OCI-LY7 (cell line): ENCODE measurements around the gene PRADC1. TPM values are rescaled to one million over a fixed set of nuclear protein-coding genes. Genes with fewer than 3 reads are reported as not detected.
A peak's percentile ranks its signal among the peaks of the same experiment; 100 is the strongest.

ENCODE experiments used
- BruUV-seq: library from RNA; stranded (reverse); fragments of 400-500 nt; replicated peaks from 2 replicates; lab custom pipeline; 2021; lab: Mats Ljungman, UMichigan
- CTCF ChIA-PET: fragments of 300-600 bp; sonication (Branson Sonifier 250); formaldehyde crosslinking; loops from one replicate; lab custom pipeline; 2022; ENCODE audit warnings: antibody characterized with exemption; ENCODE audit not compliant: unreplicated experiment; lab: Charles Lee
- POLR2A ChIA-PET: fragments of 300-600 bp; sonication (Branson Sonifier 250); formaldehyde crosslinking; loops from one replicate; lab custom pipeline; 2022; ENCODE audit warnings: antibody characterized with exemption; lab: Charles Lee
- DNase-seq: peaks from one replicate; pipeline ENCODE4 v3.0.0-alpha.2; 2015; ENCODE audit warnings: low spot score
- H2AFZ ChIP-seq: fragments of 200-600 bp; sonication (generic), shearing (Covaris generic); 2 replicates; pipeline ENCODE4 v1.6.1; 2014; ENCODE audit warnings: mild to moderate bottlenecking, antibody characterized with exemption, low read length, moderate library complexity
- H3K27ac ChIP-seq: fragments of 200-600 bp; sonication (generic); 2 replicates; pipeline ENCODE4 v1.5.1; 2014; ENCODE audit warnings: mixed run types, low read depth, mild to moderate bottlenecking, moderate library complexity, low read length, inconsistent platforms; ENCODE audit not compliant: poor library complexity, severe bottlenecking
- H3K36me3 ChIP-seq: fragments of 200-600 bp; sonication (generic); 2 replicates; pipeline ENCODE4 v1.6.1; 2014; ENCODE audit warnings: mild to moderate bottlenecking, antibody characterized with exemption, low read length, moderate library complexity, mixed read lengths; ENCODE audit not compliant: insufficient read depth
- H3K4me1 ChIP-seq: fragments of 200-600 bp; sonication (generic); 2 replicates; pipeline ENCODE4 v1.5.1; 2014; ENCODE audit warnings: mild to moderate bottlenecking, low read length; ENCODE audit not compliant: insufficient read depth, poor library complexity, severe bottlenecking
- H3K4me2 ChIP-seq: fragments of 200-600 bp; sonication (generic); 2 replicates; pipeline ENCODE4 v1.6.1; 2014; ENCODE audit warnings: mild to moderate bottlenecking, low read length
- H3K4me3 ChIP-seq: fragments of 200-600 bp; sonication (generic); 2 replicates; pipeline ENCODE4 v1.5.1; 2014; ENCODE audit warnings: mild to moderate bottlenecking, low read depth, low read length; ENCODE audit not compliant: poor library complexity, severe bottlenecking
- H3K79me2 ChIP-seq: fragments of 200-600 bp; sonication (generic); 2 replicates; pipeline ENCODE4 v1.6.1; 2016; ENCODE audit warnings: low read depth, mild to moderate bottlenecking, low read length, moderate library complexity, mixed read lengths; ENCODE audit not compliant: insufficient read depth
- H3K9me2 ChIP-seq: fragments of 200-600 bp; sonication (generic); 2 replicates; pipeline ENCODE4 v1.6.1; 2016; ENCODE audit warnings: mild to moderate bottlenecking, low read length, mixed read lengths; ENCODE audit not compliant: insufficient read depth
- H3K9me3 ChIP-seq: fragments of 200-600 bp; sonication (generic); 2 replicates; pipeline ENCODE4 v1.6.1; 2014; ENCODE audit warnings: mild to moderate bottlenecking, mixed run types, low read length, mixed read lengths
- H4K20me1 ChIP-seq: fragments of 200-600 bp; sonication (generic); 2 replicates; pipeline ENCODE4 v1.6.1; 2014; ENCODE audit warnings: mild to moderate bottlenecking, antibody characterized with exemption, low read length, moderate library complexity, mixed read lengths; ENCODE audit not compliant: insufficient read depth
- EZH2phosphoT487 ChIP-seq: fragments of 200-600 bp; sonication (generic); IDR thresholded peaks from 2 replicates; pipeline ENCODE4 v1.6.1; 2018; ENCODE audit warnings: low read depth, borderline replicate concordance, mild to moderate bottlenecking, mixed run types, antibody characterized with exemption, low read length, moderate library complexity, mixed read lengths
- intact Hi-C: fragments of 100-400 bp; cut with micrococcal nuclease; formaldehyde crosslinking; loops from one replicate; pipeline ENCODE4 v1.10.0; 2022; ENCODE audit not compliant: unreplicated experiment
- total RNA-seq, 2 experiments: library from RNA; depleted of rRNA in 1 of 2; stranded (reverse); fragments of >200 nt in 1 of 2; shearing (Covaris generic) in 1 of 2; gene quantifications; 2 replicates each; pipeline ENCODE4 v1.2.3, GENCODE V29; 2014 to 2022
- TF ChIP-seq, protein P1 (sequence below): fragments of 200-600 bp; sonication (generic); conservative IDR thresholded peaks from 2 replicates; pipeline ENCODE4 v1.5.1; 2014; ENCODE audit warnings: mild to moderate bottlenecking, antibody characterized with exemption, low read length, moderate library complexity, mixed read lengths

Gene PRADC1
- total RNA-seq, 2 experiments from 2014 or later, result 23.0 to 25.9 TPM

DNA sequence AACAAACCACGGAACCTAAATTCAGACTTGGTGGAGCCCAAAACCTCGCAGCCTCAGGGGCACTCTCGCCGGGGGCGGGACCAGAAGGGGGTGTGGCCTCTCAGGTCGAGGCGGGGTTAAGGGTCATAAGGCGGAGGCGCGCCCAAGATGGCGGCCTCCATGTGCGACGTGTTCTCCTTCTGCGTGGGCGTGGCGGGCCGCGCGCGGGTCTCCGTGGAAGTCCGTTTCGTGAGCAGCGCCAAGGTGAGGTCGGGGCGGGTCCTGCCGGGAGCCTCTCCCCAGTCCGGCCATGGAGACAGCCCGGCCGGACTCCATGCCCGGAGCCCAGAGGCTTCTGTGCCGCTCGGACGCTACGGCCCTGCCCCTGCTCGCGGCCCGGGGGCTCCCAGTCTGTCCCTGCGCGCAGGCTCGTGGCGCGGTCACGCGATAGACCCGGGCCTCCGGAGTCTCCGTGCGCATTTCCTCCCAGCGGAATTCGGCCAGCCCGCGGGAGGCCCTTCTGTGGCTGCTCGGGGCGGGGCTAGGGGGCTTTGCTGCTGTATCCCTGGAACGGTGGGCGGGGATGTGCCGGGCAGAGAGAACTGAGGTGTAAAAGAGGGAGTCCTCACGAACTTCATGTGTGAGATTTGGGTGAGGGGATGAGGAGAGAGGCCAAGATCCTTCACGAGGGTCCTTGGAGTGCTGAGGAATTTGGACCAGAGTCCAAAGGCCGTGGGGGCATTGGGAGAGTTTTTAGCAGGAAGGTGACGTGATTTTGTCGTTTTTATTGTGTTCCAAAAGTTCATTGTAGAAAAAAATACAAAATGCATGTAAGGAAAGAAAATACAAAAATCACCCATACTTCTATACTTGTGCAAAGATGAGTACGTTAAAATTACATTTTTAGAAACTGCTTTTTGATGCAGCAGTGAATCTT lies 18.7 kb downstream of the PRADC1 start, which contains the start of gene SMYD5:
Gene SMYD5 (plus strand): TSS at position 126 of the 916 bp plus-strand sequence. CDS start 22 bp downstream, at position 148.
- ChIA-PET CTCF (interaction anchor here (0.9 kb wide), 1 partner anchor 129 kb away, joined by 3 read pairs; no protein-coding TSS in a partner anchor), POLR2A (interaction anchor here (0.7 to 1.4 kb wide), 6 partner anchors 14 to 176 kb away, joined by 3 to 5 read pairs (median 3); partner anchors contain the start of gene CCT7)
- H3K36me3 ChIP-seq, result 0 out of 2 replicates have a peak, but pooled peaks cover 8% of the 10 kb centered on the region
- peak within 1 kb of the TSS; percentile 78 for H2AFZ ChIP-seq
- H4K20me1 ChIP-seq, result no peaks in the 10 kb centered on the region
- peak within 1 kb of the TSS; percentile 89 for H3K4me2 ChIP-seq
- H3K9me3 ChIP-seq, result no peaks in the 10 kb centered on the region
- TSS peak; percentile 69 for BruUV-seq
- peak within 1 kb of the TSS; percentile 39 for H3K27ac ChIP-seq
- intact Hi-C loops, result loop anchor here (1.0 kb wide), 2 partner anchors 20 to 70 kb away; partner anchors contain the start of genes CCT7 and FBXO41
- H3K79me2 ChIP-seq, result peaks cover 35% of the 10 kb centered on the region
- TF ChIP-seq EZH2phosphoT487, result no peak
- peak; percentile 90 for DNase-seq
- peak within 1 kb of the TSS; percentile 95 for H3K4me3 ChIP-seq
- H3K9me2 ChIP-seq, result no peaks in the 10 kb centered on the region
- H3K4me1 ChIP-seq, result peaks cover 25% of the 10 kb centered on the region

DNA sequence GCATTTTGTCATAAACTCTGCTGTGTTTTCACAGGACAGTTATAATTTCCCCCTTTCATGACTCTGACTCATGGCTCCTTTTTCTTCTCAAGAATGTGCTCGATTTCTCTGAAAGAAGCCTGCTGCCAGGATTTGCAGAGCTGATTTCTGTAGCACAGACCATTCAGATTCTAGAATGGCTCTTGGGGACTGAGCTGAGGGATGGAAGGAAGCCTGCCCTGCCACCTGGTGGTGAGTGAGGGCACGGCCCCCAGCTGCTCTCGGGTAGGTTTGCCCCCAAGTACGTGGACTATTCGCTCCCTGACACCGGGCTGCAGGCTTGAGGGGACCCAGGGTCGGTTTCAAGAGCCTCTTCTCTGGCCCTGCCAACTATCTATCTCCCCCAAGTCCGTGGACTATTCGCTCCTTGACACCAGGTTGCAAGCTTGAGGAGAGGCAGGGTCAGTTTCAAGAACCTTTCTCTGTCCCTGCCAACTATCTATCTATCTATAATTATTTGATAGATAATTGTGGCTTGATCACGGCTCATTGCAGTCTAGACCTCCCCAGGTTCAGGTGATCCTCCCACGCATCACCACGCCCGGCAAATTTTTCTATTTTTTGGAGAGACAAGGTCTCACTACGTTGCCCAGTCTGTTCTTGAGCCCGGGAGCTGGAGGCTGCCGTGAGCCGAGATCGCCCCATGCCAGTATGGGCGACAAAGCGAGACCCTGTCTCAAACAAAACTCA lies 20.4 kb downstream of the PRADC1 start:
- H3K4me1 ChIP-seq, result peaks cover 25% of the 10 kb centered on the region
- no peaks in the 10 kb centered on the region for H4K20me1 ChIP-seq
- no peaks in the 10 kb centered on the region for H3K9me2 ChIP-seq
- ChIA-PET CTCF (interaction anchor here (0.6 to 1.3 kb wide), 6 partner anchors 13 to 129 kb away, joined by 3 to 6 read pairs (median 4); partner anchors contain the start of gene PRADC1), POLR2A (interaction anchor here (0.6 to 1.6 kb wide), 11 partner anchors 8 to 130 kb away, joined by 3 to 4 read pairs (median 3); partner anchors contain the start of genes CCT7 and PRADC1)
- no peak for TF ChIP-seq EZH2phosphoT487
- TF ChIP-seq, protein P1, sequence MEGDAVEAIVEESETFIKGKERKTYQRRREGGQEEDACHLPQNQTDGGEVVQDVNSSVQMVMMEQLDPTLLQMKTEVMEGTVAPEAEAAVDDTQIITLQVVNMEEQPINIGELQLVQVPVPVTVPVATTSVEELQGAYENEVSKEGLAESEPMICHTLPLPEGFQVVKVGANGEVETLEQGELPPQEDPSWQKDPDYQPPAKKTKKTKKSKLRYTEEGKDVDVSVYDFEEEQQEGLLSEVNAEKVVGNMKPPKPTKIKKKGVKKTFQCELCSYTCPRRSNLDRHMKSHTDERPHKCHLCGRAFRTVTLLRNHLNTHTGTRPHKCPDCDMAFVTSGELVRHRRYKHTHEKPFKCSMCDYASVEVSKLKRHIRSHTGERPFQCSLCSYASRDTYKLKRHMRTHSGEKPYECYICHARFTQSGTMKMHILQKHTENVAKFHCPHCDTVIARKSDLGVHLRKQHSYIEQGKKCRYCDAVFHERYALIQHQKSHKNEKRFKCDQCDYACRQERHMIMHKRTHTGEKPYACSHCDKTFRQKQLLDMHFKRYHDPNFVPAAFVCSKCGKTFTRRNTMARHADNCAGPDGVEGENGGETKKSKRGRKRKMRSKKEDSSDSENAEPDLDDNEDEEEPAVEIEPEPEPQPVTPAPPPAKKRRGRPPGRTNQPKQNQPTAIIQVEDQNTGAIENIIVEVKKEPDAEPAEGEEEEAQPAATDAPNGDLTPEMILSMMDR, result peak; percentile 94
- BruUV-seq, result no TSS peak
- DNase-seq, result peak; percentile 79
- intact Hi-C loops, result loop anchor here (1.0 to 2.0 kb wide), 3 partner anchors 36 to 127 kb away; no protein-coding TSS in a partner anchor
- H3K79me2 ChIP-seq, result peaks cover 30% of the 10 kb centered on the region
- H3K9me3 ChIP-seq, result no peaks in the 10 kb centered on the region
- no peaks in the 10 kb centered on the region for H3K36me3 ChIP-seq
- H3K27ac ChIP-seq, result no peak overlapping the region
- H3K4me2 ChIP-seq, result 0 out of 2 replicates have a peak overlapping the region, but pooled peaks have one; percentile 3
- H3K4me3 ChIP-seq, result no peak overlapping the region
- H2AFZ ChIP-seq, result peak overlapping the region; percentile 69; the same call in 1 of the 2 replicates
